ENCODE data around the gene SLC39A3.

SLC39A3 gene

GRCh38 chr19:2701361-2702169 is 38.3 kb downstream of the SLC39A3 start:
- no peak for DNase-seq

GRCh38 chr19:2700660-2701360 is 39.0 kb downstream of the SLC39A3 start:
- DNase-seq, result no peak

GRCh38 chr19:2699413-2700140 is 40.2 kb downstream of the SLC39A3 start:
- DNase-seq, result no peak

GRCh38 chr19:2694196-2694595 is 45.6 kb downstream of the SLC39A3 start:
- DNase-seq, result no peak

- DNase-seq, result no peak
Observed at GRCh38 chr19:2693492-2694160, 46.2 kb downstream of the SLC39A3 start.

GRCh38 chr19:2691951-2692350 is 47.9 kb downstream of the SLC39A3 start:
- no peak for DNase-seq

GRCh38 chr19:2690856-2691255 is 49.0 kb downstream of the SLC39A3 start:
- DNase-seq, result no peak

- no peak for DNase-seq
Observed at GRCh38 chr19:2686360-2686759, 53.5 kb downstream of the SLC39A3 start.

- no peak for DNase-seq
Observed at GRCh38 chr19:2685204-2685704, 54.6 kb downstream of the SLC39A3 start.

GRCh38 chr19:2683430-2684003 is 56.3 kb downstream of the SLC39A3 start:
- no peak for DNase-seq

Measured in activated effector memory CD4-positive, alpha-beta T cell treated with Interleukin-2 at 50 U/mL for 16 hours (primary cell).